ENCODE measurements around the gene TMEM259. TPM values are rescaled to one million over a fixed set of nuclear protein-coding genes. Genes with fewer than 3 reads are reported as not detected.
A peak's percentile ranks its signal among the peaks of the same experiment; 100 is the strongest.

TMEM259 gene
- total RNA-seq, 1 experiment from 2014 or later, result 171 TPM

DNA sequence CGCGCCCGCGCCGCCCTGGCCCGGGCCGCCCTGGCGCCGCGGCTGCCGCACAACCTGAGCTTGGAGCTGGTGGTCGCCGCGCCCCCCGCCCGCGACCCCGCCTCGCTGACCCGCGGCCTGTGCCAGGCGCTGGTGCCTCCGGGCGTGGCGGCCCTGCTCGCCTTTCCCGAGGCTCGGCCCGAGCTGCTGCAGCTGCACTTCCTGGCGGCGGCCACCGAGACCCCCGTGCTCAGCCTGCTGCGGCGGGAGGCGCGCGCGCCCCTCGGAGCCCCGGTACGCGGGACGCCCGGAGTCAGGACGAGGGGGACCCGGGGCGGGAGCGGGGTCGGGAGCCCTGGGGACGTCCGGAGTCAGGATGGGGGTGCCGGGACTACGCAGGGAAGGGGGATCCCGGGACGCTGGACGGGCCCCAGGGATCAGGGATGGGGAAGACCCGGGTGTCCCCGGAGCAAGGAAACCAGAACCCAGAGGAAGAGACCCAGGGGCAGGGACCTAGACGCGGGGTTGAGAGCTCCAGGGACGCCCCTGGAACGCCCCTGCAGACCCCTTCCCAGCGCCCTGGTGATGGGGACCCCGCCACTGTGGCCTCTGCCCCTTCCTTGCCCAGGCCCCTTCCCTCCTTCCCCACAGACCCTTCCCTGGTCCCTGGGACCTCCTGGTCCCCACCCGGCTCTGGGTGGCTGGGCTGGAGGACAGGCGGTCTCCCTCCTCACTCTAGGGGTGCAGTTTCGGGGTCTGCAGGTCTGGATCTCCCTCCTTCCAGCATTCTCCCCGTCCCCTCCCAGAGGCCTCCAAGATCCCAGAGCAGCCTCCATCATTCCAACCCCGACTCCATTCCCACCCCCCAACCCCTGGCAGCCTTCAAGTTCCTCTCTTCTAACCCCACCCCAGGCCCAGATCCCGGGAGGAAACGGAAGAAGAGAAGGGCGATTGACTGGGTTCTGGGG, 20.1 kb downstream of the TMEM259 start:
- H3K18ac ChIP-seq (ENCODE audit: insufficient read length, low read depth, low read length), result no peak overlapping the region
- Mint-ChIP-seq H3K4me1 (peaks cover 5 to 10% of the 10 kb centered on the region in 2 experiments), H3K27ac (no peak overlapping the region), H3K36me3 (ENCODE audit: insufficient read depth in 1 of 3, low read depth in 3 of 3) (peaks cover 0 to 3% (median 0%) of the 10 kb centered on the region in 3 experiments; a peak in 3 of 7 replicates), H3K27me3 (ENCODE audit: low read depth) (peaks cover 50% of the 10 kb centered on the region), H3K4me3 (peak overlapping the region; percentile 45 to 78), H3K9me3 (no peaks in the 10 kb centered on the region; a peak in 1 of 5 replicates)
- H2BK120ac ChIP-seq (ENCODE audit: low read depth, low read length, poor library complexity, severe bottlenecking), result no peak overlapping the region
- WGBS (ENCODE audit: extremely low coverage, insufficient read length, low lambda C conversion rate), result no CpG with 5 or more reads among the region's 73 CpGs
- 0 out of 2 replicates have a peak, but pooled peaks cover 2% of the 10 kb centered on the region for H3K79me2 ChIP-seq (ENCODE audit: insufficient read depth, low read length)
- no peak overlapping the region for H2BK12ac ChIP-seq (ENCODE audit: insufficient read length, low read depth, low read length)
- H2BK5ac ChIP-seq (ENCODE audit: insufficient read length, low read length), result no peak overlapping the region
- no peak overlapping the region for H3K23ac ChIP-seq (ENCODE audit: insufficient read length, low read depth, low read length)
- no peak overlapping the region for H3K14ac ChIP-seq (ENCODE audit: insufficient read depth, low read length)
- TF ChIP-seq, protein P1, sequence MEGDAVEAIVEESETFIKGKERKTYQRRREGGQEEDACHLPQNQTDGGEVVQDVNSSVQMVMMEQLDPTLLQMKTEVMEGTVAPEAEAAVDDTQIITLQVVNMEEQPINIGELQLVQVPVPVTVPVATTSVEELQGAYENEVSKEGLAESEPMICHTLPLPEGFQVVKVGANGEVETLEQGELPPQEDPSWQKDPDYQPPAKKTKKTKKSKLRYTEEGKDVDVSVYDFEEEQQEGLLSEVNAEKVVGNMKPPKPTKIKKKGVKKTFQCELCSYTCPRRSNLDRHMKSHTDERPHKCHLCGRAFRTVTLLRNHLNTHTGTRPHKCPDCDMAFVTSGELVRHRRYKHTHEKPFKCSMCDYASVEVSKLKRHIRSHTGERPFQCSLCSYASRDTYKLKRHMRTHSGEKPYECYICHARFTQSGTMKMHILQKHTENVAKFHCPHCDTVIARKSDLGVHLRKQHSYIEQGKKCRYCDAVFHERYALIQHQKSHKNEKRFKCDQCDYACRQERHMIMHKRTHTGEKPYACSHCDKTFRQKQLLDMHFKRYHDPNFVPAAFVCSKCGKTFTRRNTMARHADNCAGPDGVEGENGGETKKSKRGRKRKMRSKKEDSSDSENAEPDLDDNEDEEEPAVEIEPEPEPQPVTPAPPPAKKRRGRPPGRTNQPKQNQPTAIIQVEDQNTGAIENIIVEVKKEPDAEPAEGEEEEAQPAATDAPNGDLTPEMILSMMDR (conservative IDR thresholded peaks at IDR 0.05), result no peak
- no peak overlapping the region for H3K9ac ChIP-seq (ENCODE audit: extremely low read depth, insufficient read length, low read length)
- H2AFZ ChIP-seq (ENCODE audit: low read length), result no peak overlapping the region
- H4K91ac ChIP-seq (ENCODE audit: insufficient read length, low read depth, low read length), result no peak overlapping the region
- H2BK15ac ChIP-seq (ENCODE audit: low read depth, low read length), result no peak overlapping the region
- peaks cover 10% of the 10 kb centered on the region for H3K27me3 ChIP-seq (ENCODE audit: insufficient read depth, low read length)
- no peaks in the 10 kb centered on the region for H3K79me1 ChIP-seq (ENCODE audit: insufficient read depth, low read depth, low read length, poor library complexity, severe bottlenecking)
- DNase-seq, result no peak
- H3K23me2 ChIP-seq (ENCODE audit: insufficient read length, low read depth, low read length, poor library complexity, severe bottlenecking), result peaks cover 10% of the 10 kb centered on the region
- no peak overlapping the region for H4K5ac ChIP-seq (ENCODE audit: insufficient read length, low read depth, low read length)
- peaks cover 3% of the 10 kb centered on the region for H4K20me1 ChIP-seq (ENCODE audit: control insufficient read depth, insufficient read depth, insufficient read length)
- H3K4ac ChIP-seq (ENCODE audit: low read depth, low read length), result no peak overlapping the region
- H3K9me3 ChIP-seq (ENCODE audit: control insufficient read depth, low read depth, low read length), result no peaks in the 10 kb centered on the region
- H4K8ac ChIP-seq (replicated peaks; ENCODE audit: insufficient read length, low read depth, low read length), result no peak overlapping the region
- no peak overlapping the region for H3T11ph ChIP-seq (ENCODE audit: low read length)
- H2AK5ac ChIP-seq (ENCODE audit: insufficient read length, low read length), result no peak overlapping the region
- H3K56ac ChIP-seq (ENCODE audit: insufficient read length, low read depth, low read length), result no peak overlapping the region
- no peak overlapping the region for H2BK20ac ChIP-seq (ENCODE audit: low read depth, low read length, poor library complexity, severe bottlenecking)
- peak overlapping the region; percentile 42 for H3K4me2 ChIP-seq (ENCODE audit: insufficient read depth, insufficient read length, low read length)
- no peaks in the 10 kb centered on the region for H3K4me1 ChIP-seq (ENCODE audit: insufficient read depth, low read length)
- no peak overlapping the region for H3K27ac ChIP-seq (ENCODE audit: insufficient read length, low read depth, low read length)

Data from H9 (cell line).